ENCODE measurements around the gene EEF1B2.

Gene EEF1B2

GRCh38 chr2:206211657-206212255 lies 52.1 kb downstream of the EEF1B2 start:
- H3K4me3 ChIP-seq = peak overlapping the region in 1 of 7 experiments; percentile 1
- H3K27ac ChIP-seq = peak overlapping the region in 15 of 21 experiments; percentile 6 to 83 (median 54)

Measured in skin epidermis (tissue), 12 donors.